GM18502 (cell line): ENCODE data around the gene MTCH1.
"Not testable (repeated sequence)": the region's sequence is repeated elsewhere in the genome, so short reads cannot be mapped to it uniquely, and the experiment has no call there.

Experiments used
- ATAC-seq: cut with Tn5 transposase; IDR thresholded peaks from one replicate; pipeline ENCODE4 v1.9.1; 2021; ENCODE audit warnings: mild to moderate bottlenecking; ENCODE audit not compliant: unreplicated experiment, poor library complexity

The MTCH1 gene

GRCh38 chr6:36999061-36999750, 13.2 kb upstream of the MTCH1 start:
- no peak for ATAC-seq

GRCh38 chr6:36998723-36999038, 12.7 kb upstream of the MTCH1 start:
- no peak for ATAC-seq

GRCh38 chr6:36997811-36998722, 12.1 kb upstream of the MTCH1 start:
- ATAC-seq = no peak

- ATAC-seq = not testable (repeated sequence)
These were observed 4.4 kb upstream of the MTCH1 start for GRCh38 chr6:36990401-36990800.

- no peak for ATAC-seq
These were observed 3.3 kb upstream of the MTCH1 start for GRCh38 chr6:36989264-36989663.

GRCh38 chr6:36986704-36987047, 680 bp upstream of the MTCH1 start:
- ATAC-seq = no peak

- no peak for ATAC-seq
These were observed 584 bp downstream of the MTCH1 start for GRCh38 chr6:36985417-36985807.

GRCh38 chr6:36984581-36985416, 1.2 kb downstream of the MTCH1 start:
- no peak for ATAC-seq

- no peak for ATAC-seq
These were observed 2.5 kb downstream of the MTCH1 start for GRCh38 chr6:36983538-36983937.

GRCh38 chr6:36980876-36981619, 4.9 kb downstream of the MTCH1 start:
- ATAC-seq = no peak

GRCh38 chr6:36980129-36980528, 5.9 kb downstream of the MTCH1 start:
- no peak for ATAC-seq

GRCh38 chr6:36979347-36979742, 6.7 kb downstream of the MTCH1 start:
- no peak for ATAC-seq

GRCh38 chr6:36978421-36979346, 7.3 kb downstream of the MTCH1 start:
- no peak for ATAC-seq

GRCh38 chr6:36977470-36977941, 8.5 kb downstream of the MTCH1 start:
- ATAC-seq = no peak

GRCh38 chr6:36976931-36977330, 9.1 kb downstream of the MTCH1 start:
- no peak for ATAC-seq

GRCh38 chr6:36976509-36976908, 9.5 kb downstream of the MTCH1 start:
- no peak for ATAC-seq

- no peak for ATAC-seq
These were observed 10.1 kb downstream of the MTCH1 start for GRCh38 chr6:36976007-36976264.

- ATAC-seq = no peak
These were observed 10.6 kb downstream of the MTCH1 start for GRCh38 chr6:36975231-36976006.

GRCh38 chr6:36973647-36974046, 12.3 kb downstream of the MTCH1 start:
- ATAC-seq = no peak
